Lung (tissue), 12 donors: ENCODE data around the gene HDAC4. TPM values are rescaled to one million over a fixed set of nuclear protein-coding genes. Genes with fewer than 3 reads are reported as not detected.

ENCODE experiments used
- ATAC-seq: fragments of 200-7000 bp; cut with Tn5 transposase; one replicate; pipeline ENCODE4 v1.9.1; 2020; ENCODE audit warnings: moderate number of reproducible peaks; ENCODE audit not compliant: insufficient read depth, low FRiP score
- DNase-seq, 3 donors: peaks; one replicate each; pipeline ENCODE4 v3.0.0-alpha.2; 2013 to 2017
- H3K27ac ChIP-seq, 2 donors: one replicate each; pipeline ENCODE4 v1.5.1; 2013; ENCODE audit warnings: mild to moderate bottlenecking in 2 of 2, moderate library complexity in 2 of 2, control low read depth in 1 of 2, inconsistent platforms in 1 of 2, low read depth in 1 of 2, low read length in 1 of 2
- H3K27me3 ChIP-seq, 3 donors: one replicate each; pipeline ENCODE4 v1.5.1; 2013; ENCODE audit warnings: low read length in 2 of 3; ENCODE audit not compliant: control insufficient read depth in 3 of 3, insufficient read depth in 3 of 3
- H3K36me3 ChIP-seq, 4 donors: one replicate each; pipeline ENCODE4 v1.5.1; 2013; ENCODE audit warnings: low read length in 4 of 4, mild to moderate bottlenecking in 1 of 4, moderate library complexity in 1 of 4; ENCODE audit not compliant: control insufficient read depth in 4 of 4, insufficient read depth in 4 of 4
- H3K4me1 ChIP-seq, 5 donors: one replicate each; pipeline ENCODE4 v1.5.1; 2013; ENCODE audit warnings: low read length in 5 of 5, mild to moderate bottlenecking in 2 of 5, moderate library complexity in 1 of 5; ENCODE audit not compliant: control insufficient read depth in 5 of 5, insufficient read depth in 5 of 5
- H3K4me3 ChIP-seq: one replicate; pipeline ENCODE4 v1.5.1; 2013; ENCODE audit warnings: mild to moderate bottlenecking, control low read depth, moderate library complexity
- H3K9ac ChIP-seq, 2 donors: one replicate each; pipeline ENCODE4 v1.5.1; 2013; ENCODE audit warnings: low read length in 2 of 2, control low read depth in 1 of 2; ENCODE audit not compliant: insufficient read depth in 1 of 2
- H3K9me3 ChIP-seq, 4 donors: one replicate each; pipeline ENCODE4 v1.5.1; 2013; ENCODE audit warnings: low read length in 3 of 4, mild to moderate bottlenecking in 1 of 4, moderate library complexity in 1 of 4; ENCODE audit not compliant: control insufficient read depth in 4 of 4, insufficient read depth in 3 of 4
- CTCF ChIP-seq: IDR thresholded peaks from 2 replicates; pipeline ENCODE4 v1.5.1; 2012; ENCODE audit warnings: mild to moderate bottlenecking; ENCODE audit errors: control extremely low read depth, extremely low read depth
- WGBS, 2 donors: extraction: QIAGEN DNeasy Blood & Tissue Kit; methylation state at CpG; one replicate each; pipeline ENCODE4 v1.1.7; 2013; 5-methylcytosine and 5-hydroxymethylcytosine counted together
- polyA plus RNA-seq, 2 donors: library from polyadenylated mRNA; stranded (reverse); fragments of 200-250 nt; gene quantifications; one replicate each; pipeline ENCODE4 v1.2.1, GENCODE V29; 2013
- total RNA-seq, 2 donors: library from RNA; depleted of rRNA in 1 of 2; stranded (reverse); fragments of >200 nt in 1 of 2; gene quantifications; one replicate each; pipeline ENCODE4 v1.2.1, GENCODE V29; 2014 to 2021
- donor health status: control.
- donor health status: control.
- donor health status: Bipolar disorder and iron deficiency.
- donor health status: healthy.
- donor health status: DM: yes; HTN: yes; CAD: no.

Gene HDAC4
- total and polyA plus RNA-seq, 4 donors: 6.9 to 47.7 (median 20.7) TPM

- H3K27ac ChIP-seq: peak overlapping the region; percentile 1 to 17
- H3K4me3 ChIP-seq: no peak overlapping the region
- peaks cover 19 to 30% (median 23%) of the 10 kb centered on the region in 5 donors for H3K4me1 ChIP-seq
- no peaks in the 10 kb centered on the region for H3K27me3 ChIP-seq
- 66 to 74% methylated on average over 7 of the region's 7 CpGs for WGBS, 2 donors
- DNase-seq (peak in 1 of 3 donors; percentile 11), ATAC-seq (no peak)
- TF ChIP-seq CTCF: no peak
- H3K9me3 ChIP-seq: peaks cover 0 to 5% (median 0%) of the 10 kb centered on the region in 4 donors
- H3K36me3 ChIP-seq: no peaks in the 10 kb centered on the region
- H3K9ac ChIP-seq: no peak overlapping the region
These were observed 145.0 kb downstream of the HDAC4 start for GRCh38 chr2:239255628-239256349.

GRCh38 chr2:239255218-239255617 lies 145.6 kb downstream of the HDAC4 start:
- H3K4me1 ChIP-seq: peaks cover 19 to 34% (median 23%) of the 10 kb centered on the region in 5 donors
- no peaks in the 10 kb centered on the region for H3K36me3 ChIP-seq
- peak overlapping the region in 1 of 2 donors; percentile 17 for H3K27ac ChIP-seq
- no peak overlapping the region for H3K9ac ChIP-seq
- no peak for ATAC-seq
- WGBS, 2 donors: 50 to 77% methylated on average over 5 of the region's 5 CpGs
- no peak for DNase-seq
- H3K9me3 ChIP-seq: peaks cover 0 to 5% (median 0%) of the 10 kb centered on the region in 4 donors
- H3K4me3 ChIP-seq: no peak overlapping the region
- no peaks in the 10 kb centered on the region for H3K27me3 ChIP-seq
- TF ChIP-seq CTCF: no peak

- Histone ChIP-seq H3K4me1 (peaks cover 17 to 41% (median 26%) of the 10 kb centered on the region in 5 donors), H3K36me3 (no peaks in the 10 kb centered on the region), H3K27me3 (no peaks in the 10 kb centered on the region), H3K27ac (peak overlapping the region; percentile 58 to 75), H3K4me3 (no peak overlapping the region), H3K9me3 (peaks cover 0 to 5% (median 0%) of the 10 kb centered on the region in 4 donors), H3K9ac (no peak overlapping the region)
- ATAC-seq: no peak
- DNase-seq: peak in 1 of 3 donors; percentile 14
- WGBS, 2 donors: 66 to 84% methylated on average over 7 of the region's 7 CpGs
- no peak for TF ChIP-seq CTCF
These were observed 147.0 kb downstream of the HDAC4 start for GRCh38 chr2:239253701-239254436.
